ENCODE data around the gene RAB17.

- TF ChIP-seq CTCF (IDR thresholded peaks at IDR 0.05), result no peak
- no peak for TF ChIP-seq POLR2AphosphoS5 (IDR thresholded peaks at IDR 0.05; ENCODE audit: low read depth, low read length)
- no peak for TF ChIP-seq SIN3A (IDR thresholded peaks at IDR 0.05; ENCODE audit: borderline replicate concordance, insufficient read depth, low read depth, low read length)
Measured at GRCh38 chr2:237597196-237598145, 6.9 kb upstream of the RAB17 start.
